Measurements from ENCODE around the gene PI4KA.

Gene PI4KA

DNA sequence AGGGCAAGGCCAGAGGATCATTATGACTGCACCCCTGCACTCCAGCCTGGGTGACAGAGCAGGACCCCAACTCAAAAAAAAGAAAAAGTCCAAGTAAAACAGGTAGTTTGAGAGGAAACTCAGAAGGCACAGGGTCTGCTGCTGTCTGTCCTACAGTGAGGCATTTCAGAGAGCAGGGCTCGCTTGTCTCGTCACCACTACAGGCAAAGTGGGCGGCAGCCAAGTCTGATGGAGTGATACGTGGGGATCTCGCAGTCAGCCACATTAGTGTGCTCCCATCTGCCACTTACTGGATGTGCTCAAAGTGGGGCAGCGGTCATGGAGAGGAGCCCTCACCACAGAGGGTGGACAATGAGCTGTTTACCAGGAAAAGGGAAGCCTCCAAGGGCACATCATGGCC lies 42.1 kb downstream of the PI4KA start:
- Histone ChIP-seq H3K9ac (ENCODE audit: low read length) (no peak overlapping the region), H3K27ac (ENCODE audit: low read depth, low read length) (no peak overlapping the region)

DNA sequence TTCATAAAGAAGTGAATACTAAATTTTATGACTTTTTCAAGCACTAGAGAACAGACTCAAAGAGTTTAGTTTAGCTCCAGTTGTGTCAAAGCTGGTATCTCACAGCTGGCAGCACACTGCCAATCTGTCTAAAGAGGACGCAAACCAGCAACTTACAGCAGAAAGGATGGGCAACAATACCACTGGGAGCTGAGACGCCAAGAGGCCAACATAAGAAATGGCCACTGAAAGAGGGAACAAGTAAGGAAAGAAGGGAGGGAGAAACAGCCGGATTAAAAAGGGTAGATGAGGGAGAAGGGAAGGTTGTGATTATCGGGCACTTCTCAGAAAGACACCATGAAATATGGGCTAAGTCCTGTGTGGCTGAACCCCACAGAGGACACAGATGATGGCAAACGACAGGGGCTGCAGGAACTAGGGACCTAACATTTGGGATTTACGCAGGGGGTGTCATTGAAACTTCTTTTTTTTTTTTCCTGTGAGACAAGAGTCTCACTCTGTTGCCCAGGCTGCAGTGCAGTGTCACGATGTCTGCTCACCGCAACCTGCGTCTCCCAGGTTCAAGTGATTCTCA lies 43.0 kb downstream of the PI4KA start:
- peaks cover 22% of the 10 kb centered on the region for H3K36me3 ChIP-seq (ENCODE audit: control insufficient read depth, insufficient read depth, low read length)
- H3K9ac ChIP-seq (ENCODE audit: low read length): no peak overlapping the region
- no peaks in the 10 kb centered on the region for H3K27me3 ChIP-seq (ENCODE audit: control insufficient read depth, insufficient read depth, low read length)
- no peaks in the 10 kb centered on the region for H3K4me1 ChIP-seq (ENCODE audit: control insufficient read depth, insufficient read depth, low read length)
- no peak overlapping the region for H3K4me3 ChIP-seq (ENCODE audit: low read length)
- no peak overlapping the region for H3K27ac ChIP-seq (ENCODE audit: low read depth, low read length)

More for the DNA sequence above, 42.1 kb downstream of the PI4KA start:
- no peaks in the 10 kb centered on the region for H3K27me3 ChIP-seq (ENCODE audit: control insufficient read depth, insufficient read depth, low read length)
- no peak overlapping the region for H3K4me3 ChIP-seq (ENCODE audit: low read length)
- peaks cover 22% of the 10 kb centered on the region for H3K36me3 ChIP-seq (ENCODE audit: control insufficient read depth, insufficient read depth, low read length)
- H3K4me1 ChIP-seq (ENCODE audit: control insufficient read depth, insufficient read depth, low read length): no peaks in the 10 kb centered on the region

DNA sequence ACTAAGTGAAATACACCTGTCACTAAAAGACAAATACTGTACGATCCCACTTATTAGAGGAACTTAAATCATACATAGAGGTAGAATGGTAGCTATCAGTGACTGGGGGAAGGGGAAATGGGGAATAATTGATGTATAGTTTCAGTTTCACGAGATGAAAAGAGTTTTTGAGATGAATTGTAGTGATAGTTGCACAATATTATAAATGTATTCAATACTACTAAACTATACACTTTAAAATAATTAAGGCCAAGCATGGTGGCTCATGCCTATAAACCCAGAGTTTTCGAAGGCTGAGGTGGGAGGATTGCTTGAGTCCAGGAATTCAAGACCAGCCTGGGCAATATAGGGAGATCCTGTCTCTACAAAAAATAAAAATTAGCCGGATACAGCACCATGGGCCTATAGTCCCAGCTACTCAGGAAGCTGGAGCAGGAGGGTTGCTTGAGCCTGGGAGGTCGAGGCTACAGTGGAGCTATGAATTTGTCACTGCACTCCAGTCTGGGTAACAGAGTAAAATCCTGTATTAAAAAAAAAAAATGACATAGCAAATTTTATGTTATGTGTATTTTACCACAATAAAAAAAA lies 44.3 kb downstream of the PI4KA start:
- Histone ChIP-seq H3K27ac (ENCODE audit: low read depth, low read length) (no peak overlapping the region), H3K27me3 (ENCODE audit: control insufficient read depth, insufficient read depth, low read length) (no peaks in the 10 kb centered on the region), H3K36me3 (ENCODE audit: control insufficient read depth, insufficient read depth, low read length) (peaks cover 22% of the 10 kb centered on the region), H3K9ac (ENCODE audit: low read length) (no peak overlapping the region), H3K4me3 (ENCODE audit: low read length) (no peak overlapping the region), H3K4me1 (ENCODE audit: control insufficient read depth, insufficient read depth, low read length) (no peaks in the 10 kb centered on the region)

GRCh38 chr22:20813056-20813455 lies 45.6 kb downstream of the PI4KA start:
- H3K9ac ChIP-seq (ENCODE audit: low read length): no peak overlapping the region
- H3K27ac ChIP-seq (ENCODE audit: low read depth, low read length): no peak overlapping the region
- H3K36me3 ChIP-seq (ENCODE audit: control insufficient read depth, insufficient read depth, low read length): peaks cover 20% of the 10 kb centered on the region
- no peak overlapping the region for H3K4me3 ChIP-seq (ENCODE audit: low read length)
- H3K4me1 ChIP-seq (ENCODE audit: control insufficient read depth, insufficient read depth, low read length): no peaks in the 10 kb centered on the region
- no peaks in the 10 kb centered on the region for H3K27me3 ChIP-seq (ENCODE audit: control insufficient read depth, insufficient read depth, low read length)

GRCh38 chr22:20811971-20812660 lies 46.5 kb downstream of the PI4KA start:
- no peak overlapping the region for H3K4me3 ChIP-seq (ENCODE audit: low read length)
- H3K27ac ChIP-seq (ENCODE audit: low read depth, low read length): no peak overlapping the region
- no peak overlapping the region for H3K9ac ChIP-seq (ENCODE audit: low read length)
- H3K4me1 ChIP-seq (ENCODE audit: control insufficient read depth, insufficient read depth, low read length): no peaks in the 10 kb centered on the region
- H3K36me3 ChIP-seq (ENCODE audit: control insufficient read depth, insufficient read depth, low read length): peaks cover 22% of the 10 kb centered on the region
- no peaks in the 10 kb centered on the region for H3K27me3 ChIP-seq (ENCODE audit: control insufficient read depth, insufficient read depth, low read length)

DNA sequence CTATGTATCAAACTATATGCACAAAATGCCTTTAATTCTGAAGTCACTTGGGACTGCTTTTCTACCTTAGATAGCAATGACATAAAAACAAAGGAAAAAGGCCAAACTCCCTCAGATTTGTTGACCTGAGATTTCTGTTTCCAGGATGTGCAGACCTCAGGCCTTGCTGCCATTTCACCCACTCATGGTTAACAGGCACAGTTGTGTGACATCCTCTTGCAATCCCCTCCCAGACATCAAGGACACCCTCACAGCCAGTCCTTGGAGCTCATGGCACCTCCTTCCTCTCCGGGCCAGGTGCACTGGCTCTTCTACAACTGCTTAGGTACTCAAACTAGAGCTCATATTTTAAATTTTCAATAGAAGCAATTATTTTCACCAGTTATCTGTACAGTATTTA lies 47.4 kb downstream of the PI4KA start:
- Histone ChIP-seq H3K4me3 (ENCODE audit: low read length) (no peak overlapping the region), H3K36me3 (ENCODE audit: control insufficient read depth, insufficient read depth, low read length) (peaks cover 15% of the 10 kb centered on the region), H3K9ac (ENCODE audit: low read length) (no peak overlapping the region), H3K27me3 (ENCODE audit: control insufficient read depth, insufficient read depth, low read length) (no peaks in the 10 kb centered on the region), H3K4me1 (ENCODE audit: control insufficient read depth, insufficient read depth, low read length) (no peaks in the 10 kb centered on the region), H3K27ac (ENCODE audit: low read depth, low read length) (no peak overlapping the region)

- H3K4me1 ChIP-seq (ENCODE audit: control insufficient read depth, insufficient read depth, low read length): no peaks in the 10 kb centered on the region
- H3K4me3 ChIP-seq (ENCODE audit: low read length): no peak overlapping the region
- no peaks in the 10 kb centered on the region for H3K27me3 ChIP-seq (ENCODE audit: control insufficient read depth, insufficient read depth, low read length)
- peaks cover 18% of the 10 kb centered on the region for H3K36me3 ChIP-seq (ENCODE audit: control insufficient read depth, insufficient read depth, low read length)
- no peak overlapping the region for H3K9ac ChIP-seq (ENCODE audit: low read length)
- H3K27ac ChIP-seq (ENCODE audit: low read depth, low read length): no peak overlapping the region
Measured at GRCh38 chr22:20810645-20811044, 48.0 kb downstream of the PI4KA start.

DNA sequence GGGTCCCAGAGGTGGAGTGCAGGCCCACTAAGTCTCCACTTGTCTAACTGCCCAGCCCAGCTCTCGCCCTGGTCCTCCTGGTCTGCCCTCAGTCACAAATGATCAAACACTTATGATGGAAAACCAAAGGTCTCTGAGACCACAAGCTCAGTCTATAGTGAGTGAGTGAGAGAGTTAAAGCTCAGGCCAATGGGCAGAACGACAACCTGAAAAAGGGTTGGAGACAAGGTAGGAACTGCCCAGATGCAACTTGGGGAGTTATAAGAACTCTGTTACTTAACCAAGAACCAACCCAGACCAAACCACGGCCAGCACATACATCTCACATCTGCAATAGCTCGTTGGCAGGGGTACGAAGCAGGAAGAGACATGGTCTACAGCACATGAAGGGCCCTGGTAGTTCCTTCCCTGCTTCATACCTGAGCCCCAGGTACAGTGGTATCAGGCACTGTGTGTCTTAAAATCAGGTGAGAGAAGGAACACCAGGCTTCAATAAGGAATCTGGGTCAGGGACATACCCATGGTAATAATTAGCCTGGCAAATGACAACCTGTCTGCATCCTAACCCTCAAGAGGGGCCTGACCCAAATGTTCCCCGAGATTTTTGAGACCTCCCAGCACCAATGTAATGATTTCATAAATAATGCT lies 48.9 kb downstream of the PI4KA start:
- Histone ChIP-seq H3K4me1 (ENCODE audit: control insufficient read depth, insufficient read depth, low read length) (no peaks in the 10 kb centered on the region), H3K9ac (ENCODE audit: low read length) (no peak overlapping the region), H3K27ac (ENCODE audit: low read depth, low read length) (no peak overlapping the region), H3K27me3 (ENCODE audit: control insufficient read depth, insufficient read depth, low read length) (no peaks in the 10 kb centered on the region), H3K4me3 (ENCODE audit: low read length) (no peak overlapping the region), H3K36me3 (ENCODE audit: control insufficient read depth, insufficient read depth, low read length) (peaks cover 23% of the 10 kb centered on the region)

DNA sequence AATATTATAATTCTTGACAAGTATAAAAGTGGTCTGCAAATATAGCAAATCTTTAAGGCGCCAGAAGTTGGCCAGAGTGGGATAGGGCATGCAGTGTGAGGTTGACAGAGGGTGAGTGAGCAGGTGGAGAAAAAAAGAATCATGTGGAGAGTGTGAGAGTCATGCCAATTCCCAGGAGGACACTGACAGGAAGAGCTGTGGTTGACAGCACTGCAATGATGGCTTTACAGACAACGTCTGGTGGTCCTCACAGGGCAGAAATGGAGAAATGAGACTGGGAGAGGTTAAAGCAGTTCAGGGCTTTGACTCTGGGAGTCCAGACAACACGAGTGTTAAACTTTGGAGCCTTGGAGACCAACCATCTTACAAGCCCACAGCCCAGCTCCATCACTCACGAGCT lies 49.8 kb downstream of the PI4KA start:
- H3K36me3 ChIP-seq (ENCODE audit: control insufficient read depth, insufficient read depth, low read length): peaks cover 28% of the 10 kb centered on the region
- H3K27me3 ChIP-seq (ENCODE audit: control insufficient read depth, insufficient read depth, low read length): no peaks in the 10 kb centered on the region
- no peak overlapping the region for H3K9ac ChIP-seq (ENCODE audit: low read length)
- H3K27ac ChIP-seq (ENCODE audit: low read depth, low read length): no peak overlapping the region
- H3K4me3 ChIP-seq (ENCODE audit: low read length): no peak overlapping the region
- H3K4me1 ChIP-seq (ENCODE audit: control insufficient read depth, insufficient read depth, low read length): no peaks in the 10 kb centered on the region

DNA sequence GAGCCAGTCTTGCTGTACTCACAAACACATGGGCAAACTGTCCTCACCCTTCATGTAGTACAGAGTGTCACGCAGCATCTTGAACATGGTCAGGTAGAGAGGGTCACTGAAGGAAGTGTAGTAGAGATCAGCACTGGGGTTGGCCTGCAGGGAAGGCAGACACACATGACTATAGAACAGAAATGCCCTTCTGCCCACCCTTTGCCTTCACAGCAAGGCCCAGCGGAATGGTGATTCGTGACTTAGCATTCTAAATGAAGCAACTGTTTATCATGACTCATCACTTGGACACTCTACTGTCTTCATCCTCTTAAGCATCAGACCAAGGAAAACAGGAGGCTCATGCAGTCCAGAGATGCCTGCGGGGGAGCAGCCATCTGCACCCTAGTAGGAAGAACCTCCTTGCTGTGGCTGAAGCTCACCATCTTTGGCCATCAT lies 51.3 kb downstream of the PI4KA start:
- Histone ChIP-seq H3K9ac (ENCODE audit: low read length) (no peak overlapping the region), H3K36me3 (ENCODE audit: control insufficient read depth, insufficient read depth, low read length) (peaks cover 39% of the 10 kb centered on the region), H3K4me3 (ENCODE audit: low read length) (no peak overlapping the region), H3K4me1 (ENCODE audit: control insufficient read depth, insufficient read depth, low read length) (no peaks in the 10 kb centered on the region), H3K27me3 (ENCODE audit: control insufficient read depth, insufficient read depth, low read length) (no peaks in the 10 kb centered on the region), H3K27ac (ENCODE audit: low read depth, low read length) (no peak overlapping the region)

DNA sequence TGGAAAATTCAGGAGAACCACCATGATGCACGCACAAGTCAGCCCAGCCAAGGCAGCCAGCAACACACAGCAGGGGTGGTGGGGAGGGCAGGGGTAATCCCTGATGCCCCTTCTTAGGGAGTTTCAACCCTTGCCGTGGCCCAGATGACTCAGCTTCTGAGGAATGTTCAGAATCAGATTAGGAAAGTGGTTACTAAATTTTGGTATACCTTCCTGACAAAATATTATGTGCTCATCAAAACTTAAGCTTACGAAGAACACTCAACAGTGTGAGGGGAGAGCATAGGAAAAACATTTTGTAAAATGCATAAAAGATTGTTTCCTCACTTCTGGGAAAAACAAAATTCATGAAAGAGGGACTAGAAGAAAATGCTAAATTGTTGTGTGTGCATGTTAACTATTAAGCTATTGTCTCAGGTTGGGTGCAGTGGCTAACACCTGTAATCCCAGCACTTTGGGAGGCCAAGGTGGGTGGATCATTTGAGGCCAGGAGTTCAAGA lies 52.6 kb downstream of the PI4KA start:
- H3K4me3 ChIP-seq (ENCODE audit: low read length): no peak overlapping the region
- H3K27me3 ChIP-seq (ENCODE audit: control insufficient read depth, insufficient read depth, low read length): no peaks in the 10 kb centered on the region
- no peak overlapping the region for H3K9ac ChIP-seq (ENCODE audit: low read length)
- no peaks in the 10 kb centered on the region for H3K4me1 ChIP-seq (ENCODE audit: control insufficient read depth, insufficient read depth, low read length)
- H3K27ac ChIP-seq (ENCODE audit: low read depth, low read length): no peak overlapping the region
- H3K36me3 ChIP-seq (ENCODE audit: control insufficient read depth, insufficient read depth, low read length): peaks cover 41% of the 10 kb centered on the region

DNA sequence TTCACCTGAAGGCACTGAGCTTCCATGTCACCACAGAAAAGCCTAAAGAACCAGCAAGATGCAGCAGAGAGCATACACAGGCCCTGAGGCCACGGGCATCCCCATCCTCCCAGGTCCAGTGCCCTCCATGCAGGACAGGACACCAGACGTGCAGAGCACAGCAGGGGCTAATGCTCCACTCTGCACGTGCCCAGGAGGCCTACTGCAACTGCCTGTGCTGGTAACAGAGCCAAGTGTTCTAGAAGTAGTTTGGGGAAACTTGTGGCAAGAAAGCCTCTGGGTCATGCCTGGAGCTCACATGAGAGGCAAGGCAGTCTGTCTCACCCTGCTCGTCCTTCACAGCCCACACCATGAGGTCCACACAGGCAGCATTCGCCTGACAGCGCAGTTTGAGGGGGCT lies 54.0 kb downstream of the PI4KA start:
- H3K9ac ChIP-seq (ENCODE audit: low read length): no peak overlapping the region
- no peak overlapping the region for H3K27ac ChIP-seq (ENCODE audit: low read depth, low read length)
- H3K36me3 ChIP-seq (ENCODE audit: control insufficient read depth, insufficient read depth, low read length): peaks cover 44% of the 10 kb centered on the region
- H3K4me1 ChIP-seq (ENCODE audit: control insufficient read depth, insufficient read depth, low read length): no peaks in the 10 kb centered on the region
- no peaks in the 10 kb centered on the region for H3K27me3 ChIP-seq (ENCODE audit: control insufficient read depth, insufficient read depth, low read length)
- H3K4me3 ChIP-seq (ENCODE audit: low read length): no peak overlapping the region

Data from rectal smooth muscle tissue (tissue), 1 donor.